Body of pancreas (tissue), 4 donors: ENCODE data around the gene ALPL.

ENCODE experiments used
- POLR2A ChIP-seq, 3 donors: fragments of 450-650 bp; IDR thresholded peaks; one replicate each; pipeline ENCODE4 v1.6.1; 2016; ENCODE audit warnings: antibody characterized with exemption in 3 of 3, mild to moderate bottlenecking in 2 of 3
- TF ChIP-seq, protein P1 (sequence below), 7 experiments: fragments of 450-650 bp in 4 of 7; fragments of 200-600 bp in 3 of 7; sonication (generic) in 3 of 7; IDR thresholded peaks; one replicate each; pipeline ENCODE4 v1.5.1; 2016 to 2019; ENCODE audit warnings: antibody characterized with exemption in 7 of 7

- TF ChIP-seq, protein P1, sequence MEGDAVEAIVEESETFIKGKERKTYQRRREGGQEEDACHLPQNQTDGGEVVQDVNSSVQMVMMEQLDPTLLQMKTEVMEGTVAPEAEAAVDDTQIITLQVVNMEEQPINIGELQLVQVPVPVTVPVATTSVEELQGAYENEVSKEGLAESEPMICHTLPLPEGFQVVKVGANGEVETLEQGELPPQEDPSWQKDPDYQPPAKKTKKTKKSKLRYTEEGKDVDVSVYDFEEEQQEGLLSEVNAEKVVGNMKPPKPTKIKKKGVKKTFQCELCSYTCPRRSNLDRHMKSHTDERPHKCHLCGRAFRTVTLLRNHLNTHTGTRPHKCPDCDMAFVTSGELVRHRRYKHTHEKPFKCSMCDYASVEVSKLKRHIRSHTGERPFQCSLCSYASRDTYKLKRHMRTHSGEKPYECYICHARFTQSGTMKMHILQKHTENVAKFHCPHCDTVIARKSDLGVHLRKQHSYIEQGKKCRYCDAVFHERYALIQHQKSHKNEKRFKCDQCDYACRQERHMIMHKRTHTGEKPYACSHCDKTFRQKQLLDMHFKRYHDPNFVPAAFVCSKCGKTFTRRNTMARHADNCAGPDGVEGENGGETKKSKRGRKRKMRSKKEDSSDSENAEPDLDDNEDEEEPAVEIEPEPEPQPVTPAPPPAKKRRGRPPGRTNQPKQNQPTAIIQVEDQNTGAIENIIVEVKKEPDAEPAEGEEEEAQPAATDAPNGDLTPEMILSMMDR (IDR thresholded peaks at IDR 0.05) = no peak
- TF ChIP-seq POLR2A (IDR thresholded peaks at IDR 0.05) = no peak
Measured at GRCh38 chr1:21491488-21492355, 17.5 kb upstream of the ALPL start.
